H1 (cell line): ENCODE data around the gene HP1BP3. TPM values are rescaled to one million over a fixed set of nuclear protein-coding genes. Genes with fewer than 3 reads are reported as not detected.

Experiments used
- BACH1 ChIP-seq: IDR thresholded peaks from 2 replicates; pipeline ENCODE4 v1.6.1; 2012; ENCODE audit warnings: low read length, improper control_type of control experiment
- JUND ChIP-seq: IDR thresholded peaks from 2 replicates; pipeline ENCODE4 v1.6.1; 2011; ENCODE audit warnings: mild to moderate bottlenecking, improper control_type of control experiment, low read length
- PHF8 ChIP-seq: fragments of 200-600 bp; sonication (generic); conservative IDR thresholded peaks from 2 replicates; pipeline ENCODE4 v1.7.1; 2012; ENCODE audit warnings: low read depth, mild to moderate bottlenecking, inconsistent platforms, low read length, moderate library complexity
- POLR2A ChIP-seq, 2 experiments: IDR thresholded peaks; 1 replicate in 1 of 2; 2 replicates in 1 of 2; pipeline ENCODE4 v1.6.1; 2011; ENCODE audit warnings: low read depth in 2 of 2, low read length in 2 of 2, mild to moderate bottlenecking in 2 of 2; ENCODE audit errors: control extremely low read depth in 1 of 2
- POLR2AphosphoS5 ChIP-seq: IDR thresholded peaks from 2 replicates; pipeline ENCODE4 v1.6.1; 2011; ENCODE audit warnings: low read depth, low read length
- SIN3A ChIP-seq, 2 experiments: IDR thresholded peaks in 1 of 2; conservative IDR thresholded peaks in 1 of 2; 2 replicates each; pipeline ENCODE4 v1.6.1; 2011 to 2012; ENCODE audit warnings: low read length in 2 of 2, improper control_type of control experiment in 1 of 2, low read depth in 1 of 2, mild to moderate bottlenecking in 1 of 2
- polyA plus RNA-seq, 7 experiments: library from polyadenylated mRNA; depleted of rRNA in 3 of 7; stranded (reverse) in 5 of 7; unstranded in 2 of 7; fragments of >200 nt in 5 of 7; fragments of 200-250 nt in 2 of 7; gene quantifications; 1 replicate in 5 of 7; 2 replicates in 1 of 7; 4 replicates in 1 of 7; pipeline versions ENCODE4 v1.2.1 to v1.2.3, GENCODE V29; 2011 to 2013; ENCODE audit warnings: missing spikeins in 2 of 7, mixed read lengths in 2 of 7
- total RNA-seq: library from RNA; stranded (reverse); fragmentation: NEBNext Ultra II Directional; extraction: Animal tissue kit (Norgen Biotek cat#: 25700); gene quantifications from 2 replicates; pipeline ENCODE4 v1.2.1, GENCODE V29; 2021
- TF ChIP-seq, protein P1 (sequence below): IDR thresholded peaks from 2 replicates; pipeline ENCODE4 v1.6.1; 2012; ENCODE audit warnings: inconsistent platforms

HP1BP3 gene
- total and polyA plus RNA-seq, 2 of the 8 experiments (the other 6 are each of a cell fraction or from before 2014, with no cell fraction given), result 47.4 to 125 TPM

DNA sequence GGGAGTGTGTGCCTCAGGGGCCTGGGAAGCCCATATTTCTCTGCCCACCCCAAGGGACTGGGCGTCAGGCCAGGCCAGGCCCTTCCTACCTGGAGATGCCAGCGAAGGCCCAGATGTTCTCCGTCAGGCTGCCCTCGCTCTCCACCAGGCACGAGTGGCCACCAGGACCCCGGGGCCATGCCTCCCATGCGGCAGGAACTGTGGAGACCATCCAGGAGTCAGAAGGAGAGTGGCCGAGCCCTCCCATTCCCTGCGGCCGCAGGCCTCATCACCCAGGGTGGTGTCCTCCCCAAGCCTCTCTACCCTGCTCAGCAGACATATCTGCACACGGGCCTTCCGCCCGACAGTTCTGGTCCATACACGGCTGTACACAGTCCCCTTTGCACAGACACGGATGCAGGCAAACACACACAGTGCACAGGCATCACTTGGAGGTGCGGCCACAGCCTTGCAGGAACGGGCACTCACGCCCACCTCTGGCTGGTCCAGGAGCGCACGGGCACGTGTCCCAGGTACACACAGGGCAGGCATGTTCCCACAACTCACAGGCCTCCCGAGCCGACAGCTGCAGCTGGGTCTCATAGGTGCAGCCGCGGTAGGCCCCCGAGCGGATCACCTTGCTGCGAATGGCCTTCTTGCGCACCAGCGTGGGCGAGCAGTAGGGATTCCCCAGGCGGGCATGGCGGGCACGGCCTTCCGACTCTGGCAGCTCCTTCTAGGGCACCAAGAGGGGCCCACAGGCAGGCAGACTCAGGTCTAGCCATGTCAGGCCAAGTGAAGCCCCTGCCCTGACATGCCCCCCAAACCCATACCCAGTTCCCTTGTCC lies 63.4 kb downstream of the HP1BP3 start (continued):
- TF ChIP-seq POLR2A (IDR thresholded peaks at IDR 0.05; ENCODE audit: control extremely low read depth in 1 of 2, low read depth in 2 of 2, low read length in 2 of 2) (no peak), JUND (no peak), BACH1 (no peak), SIN3A (conservative IDR thresholded peaks at IDR 0.05 in 1 of 2, IDR thresholded peaks at IDR 0.05 in 1 of 2; ENCODE audit: low read depth in 1 of 2, low read length in 2 of 2) (no peak), POLR2AphosphoS5 (no peak), PHF8 (no peak)
- TF ChIP-seq, protein P1, sequence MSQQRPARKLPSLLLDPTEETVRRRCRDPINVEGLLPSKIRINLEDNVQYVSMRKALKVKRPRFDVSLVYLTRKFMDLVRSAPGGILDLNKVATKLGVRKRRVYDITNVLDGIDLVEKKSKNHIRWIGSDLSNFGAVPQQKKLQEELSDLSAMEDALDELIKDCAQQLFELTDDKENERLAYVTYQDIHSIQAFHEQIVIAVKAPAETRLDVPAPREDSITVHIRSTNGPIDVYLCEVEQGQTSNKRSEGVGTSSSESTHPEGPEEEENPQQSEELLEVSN, result no peak
